ENCODE results near the gene CDV3.

The CDV3 gene

GRCh38 chr3:133606342-133606741, 32.9 kb downstream of the CDV3 start:
- no peak for DNase-seq (ENCODE audit: low spot score)

GRCh38 chr3:133606902-133607301, 33.4 kb downstream of the CDV3 start:
- DNase-seq (ENCODE audit: low spot score) = no peak

GRCh38 chr3:133607816-133608215, 34.3 kb downstream of the CDV3 start:
- DNase-seq (ENCODE audit: low spot score) = no peak

- no peak for DNase-seq (ENCODE audit: low spot score)
These were observed 34.9 kb downstream of the CDV3 start for GRCh38 chr3:133608388-133608787.

GRCh38 chr3:133610031-133610430, 36.5 kb downstream of the CDV3 start:
- no peak for DNase-seq (ENCODE audit: low spot score)

GRCh38 chr3:133611534-133611933, 38.0 kb downstream of the CDV3 start:
- no peak for DNase-seq (ENCODE audit: low spot score)

GRCh38 chr3:133620066-133620784, 46.7 kb downstream of the CDV3 start:
- DNase-seq (ENCODE audit: low spot score) = no peak

- DNase-seq (ENCODE audit: low spot score) = no peak
These were observed 54.3 kb downstream of the CDV3 start for GRCh38 chr3:133627789-133628188.

GRCh38 chr3:133629146-133629545, 55.7 kb downstream of the CDV3 start:
- no peak for DNase-seq (ENCODE audit: low spot score)

- no peak for DNase-seq (ENCODE audit: low spot score)
These were observed 60.0 kb downstream of the CDV3 start for GRCh38 chr3:133633439-133633838.
